GM12873 (cell line): ENCODE results near the gene PARVB.

Source experiments
- TF ChIP-seq, protein P1 (sequence below): IDR thresholded peaks from 2 replicates; pipeline ENCODE4 v1.5.1; 2012; ENCODE audit warnings: low read depth, mild to moderate bottlenecking, moderate library complexity, low read length, control low read depth; ENCODE audit not compliant: insufficient read depth; ENCODE audit errors: missing control alignments

The PARVB gene

GRCh38 chr22:44194569-44194968 lies 170.5 kb downstream of the PARVB start:
- TF ChIP-seq, protein P1, sequence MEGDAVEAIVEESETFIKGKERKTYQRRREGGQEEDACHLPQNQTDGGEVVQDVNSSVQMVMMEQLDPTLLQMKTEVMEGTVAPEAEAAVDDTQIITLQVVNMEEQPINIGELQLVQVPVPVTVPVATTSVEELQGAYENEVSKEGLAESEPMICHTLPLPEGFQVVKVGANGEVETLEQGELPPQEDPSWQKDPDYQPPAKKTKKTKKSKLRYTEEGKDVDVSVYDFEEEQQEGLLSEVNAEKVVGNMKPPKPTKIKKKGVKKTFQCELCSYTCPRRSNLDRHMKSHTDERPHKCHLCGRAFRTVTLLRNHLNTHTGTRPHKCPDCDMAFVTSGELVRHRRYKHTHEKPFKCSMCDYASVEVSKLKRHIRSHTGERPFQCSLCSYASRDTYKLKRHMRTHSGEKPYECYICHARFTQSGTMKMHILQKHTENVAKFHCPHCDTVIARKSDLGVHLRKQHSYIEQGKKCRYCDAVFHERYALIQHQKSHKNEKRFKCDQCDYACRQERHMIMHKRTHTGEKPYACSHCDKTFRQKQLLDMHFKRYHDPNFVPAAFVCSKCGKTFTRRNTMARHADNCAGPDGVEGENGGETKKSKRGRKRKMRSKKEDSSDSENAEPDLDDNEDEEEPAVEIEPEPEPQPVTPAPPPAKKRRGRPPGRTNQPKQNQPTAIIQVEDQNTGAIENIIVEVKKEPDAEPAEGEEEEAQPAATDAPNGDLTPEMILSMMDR, result no peak

GRCh38 chr22:44195189-44195871 lies 171.2 kb downstream of the PARVB start:
- TF ChIP-seq, protein P1, result no peak

GRCh38 chr22:44196241-44196640 lies 172.1 kb downstream of the PARVB start:
- TF ChIP-seq, protein P1, result no peak

- TF ChIP-seq, protein P1, result no peak
Observed at GRCh38 chr22:44196731-44197131, 172.6 kb downstream of the PARVB start.

DNA sequence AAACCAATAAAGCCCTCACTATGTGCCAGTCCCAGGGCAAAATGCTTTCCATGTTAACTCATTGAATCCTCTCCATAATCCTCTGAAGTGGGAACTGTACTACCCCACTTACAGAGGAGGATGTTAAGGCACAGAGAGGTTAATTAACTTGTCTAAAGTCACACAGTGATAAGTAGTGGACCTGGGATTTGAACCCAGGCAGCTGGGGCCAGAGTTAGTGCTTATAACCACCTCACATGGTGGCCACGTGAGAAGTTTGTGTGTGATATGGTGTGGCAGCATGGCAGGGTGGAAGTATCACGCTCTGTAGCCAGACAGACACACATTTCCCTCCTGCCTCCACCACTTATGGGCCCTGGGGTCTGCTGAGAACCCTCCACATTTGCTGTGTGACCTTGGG lies 173.2 kb downstream of the PARVB start:
- TF ChIP-seq, protein P1, result no peak

- TF ChIP-seq, protein P1, result no peak
Observed at GRCh38 chr22:44199164-44199563, 175.1 kb downstream of the PARVB start.

DNA sequence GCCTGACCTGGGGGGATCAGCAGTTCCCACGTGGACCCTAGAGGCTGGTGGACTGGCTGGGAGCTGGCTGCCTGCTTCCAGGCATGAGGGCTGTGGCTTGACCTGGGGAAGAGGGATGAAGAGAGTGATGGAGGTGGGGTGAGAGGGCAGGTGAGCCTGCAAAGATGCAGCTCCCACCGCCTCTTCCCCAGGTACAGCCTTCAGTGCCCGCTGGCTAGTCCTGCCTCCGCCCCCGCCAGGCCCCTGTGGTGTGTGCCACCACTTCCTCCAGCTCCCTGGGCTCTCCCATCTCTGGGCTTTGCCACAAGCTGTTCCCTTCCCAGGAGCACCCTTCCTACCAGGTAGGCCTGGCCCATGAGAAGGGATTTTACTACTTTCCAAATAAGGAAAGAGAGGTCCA lies 175.8 kb downstream of the PARVB start:
- TF ChIP-seq, protein P1, result no peak
